ENCODE data around the gene TIGD2. TPM values are rescaled to one million over a fixed set of nuclear protein-coding genes. Genes with fewer than 3 reads are reported as not detected.

TIGD2 gene
- 3.0 TPM for polyA plus RNA-seq (2012; ENCODE audit: insufficient read depth, insufficient read length, low read depth)

DNA sequence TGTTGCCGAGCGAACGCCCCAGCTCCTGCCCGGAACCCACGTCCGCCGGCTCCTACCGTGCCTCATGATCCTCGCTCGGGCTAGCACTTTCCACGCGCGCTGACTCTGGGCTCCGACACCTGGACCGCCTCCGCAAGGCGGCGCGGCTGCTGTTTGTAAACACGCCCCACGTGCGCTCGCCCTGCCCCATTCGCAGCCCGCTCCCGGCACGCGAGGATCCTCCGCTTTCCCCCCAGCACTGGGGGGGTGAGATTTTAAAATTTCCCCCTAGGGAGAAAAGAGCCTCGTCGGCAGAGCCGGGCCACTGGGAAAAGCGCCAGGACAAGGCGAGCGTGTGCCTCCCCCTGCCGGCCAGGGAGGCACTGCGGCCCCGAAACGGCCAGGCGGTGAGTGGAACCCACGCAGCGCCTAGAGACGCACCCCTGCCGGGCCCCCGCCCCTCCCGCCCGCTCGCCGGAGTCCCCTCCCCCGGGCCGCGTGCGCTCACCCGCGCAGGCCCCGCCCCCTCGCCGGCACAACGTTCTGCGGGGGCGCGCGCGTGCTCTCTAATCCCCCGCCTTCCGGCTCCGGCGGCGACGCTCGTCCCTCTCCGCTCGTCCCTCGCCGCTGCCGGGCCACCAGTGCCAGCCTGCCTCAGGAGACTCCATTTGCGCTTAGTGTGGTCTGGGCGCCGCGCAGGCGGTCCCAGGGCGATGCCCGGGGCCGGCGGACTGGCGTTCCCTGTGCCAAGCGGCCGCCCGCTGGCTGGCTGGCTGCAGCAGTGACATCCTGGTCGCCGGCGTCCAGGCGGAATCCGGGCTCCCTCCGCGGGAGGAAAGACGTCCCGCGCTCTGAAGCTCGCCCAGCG is at the start of gene TIGD2:
Gene TIGD2 (plus strand): TSS at position 548 of the 847 bp plus-strand sequence. CDS start 1,442 bp downstream, outside the sequence.
- Histone ChIP-seq H3K27me3 (peaks cover 16% of the 10 kb centered on the region), H3K4me1 (no peaks in the 10 kb centered on the region; the same call in 1 of the 2 replicates), H3K9me3 (no peaks in the 10 kb centered on the region), H3K36me3 (no peaks in the 10 kb centered on the region), H3K4me3 (ENCODE audit: low read depth, low read length) (peak within 1 kb of the TSS; percentile 70)
- DNase-seq: peak; percentile 93
- TF ChIP-seq, protein P1, sequence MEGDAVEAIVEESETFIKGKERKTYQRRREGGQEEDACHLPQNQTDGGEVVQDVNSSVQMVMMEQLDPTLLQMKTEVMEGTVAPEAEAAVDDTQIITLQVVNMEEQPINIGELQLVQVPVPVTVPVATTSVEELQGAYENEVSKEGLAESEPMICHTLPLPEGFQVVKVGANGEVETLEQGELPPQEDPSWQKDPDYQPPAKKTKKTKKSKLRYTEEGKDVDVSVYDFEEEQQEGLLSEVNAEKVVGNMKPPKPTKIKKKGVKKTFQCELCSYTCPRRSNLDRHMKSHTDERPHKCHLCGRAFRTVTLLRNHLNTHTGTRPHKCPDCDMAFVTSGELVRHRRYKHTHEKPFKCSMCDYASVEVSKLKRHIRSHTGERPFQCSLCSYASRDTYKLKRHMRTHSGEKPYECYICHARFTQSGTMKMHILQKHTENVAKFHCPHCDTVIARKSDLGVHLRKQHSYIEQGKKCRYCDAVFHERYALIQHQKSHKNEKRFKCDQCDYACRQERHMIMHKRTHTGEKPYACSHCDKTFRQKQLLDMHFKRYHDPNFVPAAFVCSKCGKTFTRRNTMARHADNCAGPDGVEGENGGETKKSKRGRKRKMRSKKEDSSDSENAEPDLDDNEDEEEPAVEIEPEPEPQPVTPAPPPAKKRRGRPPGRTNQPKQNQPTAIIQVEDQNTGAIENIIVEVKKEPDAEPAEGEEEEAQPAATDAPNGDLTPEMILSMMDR (IDR thresholded peaks at IDR 0.05; ENCODE audit: low read depth, low read length): peak; percentile 70

- Histone ChIP-seq H3K36me3 (no peaks in the 10 kb centered on the region), H3K9me3 (no peaks in the 10 kb centered on the region), H3K27me3 (no peaks in the 10 kb centered on the region), H3K4me3 (ENCODE audit: low read depth, low read length) (no peak overlapping the region), H3K4me1 (no peaks in the 10 kb centered on the region)
- DNase-seq: no peak
- TF ChIP-seq, protein P1 (IDR thresholded peaks at IDR 0.05; ENCODE audit: low read depth, low read length): no peak
Measured at GRCh38 chr4:89064848-89065247, 46.5 kb upstream of the TIGD2 start.

DNA sequence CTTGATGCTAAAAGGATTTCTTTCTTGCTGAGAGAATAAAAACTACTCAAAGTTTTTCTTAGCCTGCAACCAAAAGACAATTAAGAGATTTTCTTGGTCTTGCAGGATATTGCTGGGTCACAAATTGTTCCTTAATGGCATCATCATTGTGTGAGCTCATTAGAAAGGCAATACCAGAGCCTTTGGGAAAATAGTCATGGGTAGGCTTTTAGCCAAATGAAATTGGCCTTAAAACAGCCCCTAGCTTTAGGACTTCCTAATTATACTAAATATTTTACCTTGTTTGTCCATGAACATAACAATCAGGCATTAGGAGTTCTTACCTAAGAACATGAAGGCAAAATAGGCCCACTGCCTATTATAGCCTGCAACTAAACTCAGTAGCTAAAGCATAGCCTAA is 43.9 kb upstream of the TIGD2 start:
- no peak for DNase-seq
- TF ChIP-seq, protein P1 (IDR thresholded peaks at IDR 0.05; ENCODE audit: low read depth, low read length): no peak

DNA sequence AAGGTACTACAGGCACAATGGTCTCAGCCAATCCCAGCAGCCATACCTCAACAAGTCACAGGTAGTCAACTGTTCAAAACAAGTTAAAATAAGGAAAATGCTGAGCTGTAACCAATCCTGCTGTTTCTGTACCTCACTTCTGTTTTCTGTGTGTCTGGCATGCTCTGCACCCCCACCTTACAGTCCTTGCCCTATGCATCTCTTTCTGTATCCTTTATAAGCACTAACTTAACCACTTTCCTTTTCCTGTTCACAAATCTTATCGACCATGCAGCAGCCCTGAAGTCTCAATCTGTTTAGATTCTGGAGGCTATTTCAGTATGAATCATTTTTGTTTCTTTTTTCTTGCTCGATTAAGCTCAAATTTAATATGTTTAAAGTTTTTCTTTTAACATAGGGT is 41.9 kb upstream of the TIGD2 start:
- H3K4me3 ChIP-seq (ENCODE audit: low read depth, low read length): no peak overlapping the region
- no peak for DNase-seq
- no peaks in the 10 kb centered on the region for H3K9me3 ChIP-seq
- H3K27me3 ChIP-seq: no peaks in the 10 kb centered on the region
- TF ChIP-seq, protein P1 (IDR thresholded peaks at IDR 0.05; ENCODE audit: low read depth, low read length): no peak
- H3K4me1 ChIP-seq: no peaks in the 10 kb centered on the region
- H3K36me3 ChIP-seq: no peaks in the 10 kb centered on the region

More for the DNA sequence above, 43.9 kb upstream of the TIGD2 start:
- Histone ChIP-seq H3K4me3 (ENCODE audit: low read depth, low read length) (no peak overlapping the region), H3K27me3 (no peaks in the 10 kb centered on the region), H3K4me1 (no peaks in the 10 kb centered on the region), H3K36me3 (no peaks in the 10 kb centered on the region), H3K9me3 (no peaks in the 10 kb centered on the region)

DNA sequence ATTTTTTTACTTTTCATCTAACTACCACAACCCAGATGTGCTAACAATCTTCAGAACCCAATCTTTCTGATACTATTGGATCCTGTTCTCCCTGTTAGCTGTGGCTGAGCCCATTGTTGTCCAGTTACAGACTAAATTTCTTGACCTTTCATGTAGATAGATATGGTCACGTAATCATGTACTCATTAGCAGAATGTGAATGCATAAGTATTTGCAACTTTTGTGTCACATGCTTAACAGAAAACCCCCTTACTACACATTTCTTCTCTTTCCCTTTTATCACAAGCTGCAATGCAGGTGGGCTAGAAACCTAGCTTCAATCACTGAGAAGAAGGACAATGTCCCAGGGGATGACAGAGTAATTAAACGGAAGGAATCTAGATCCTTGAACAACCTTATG is 41.3 kb upstream of the TIGD2 start:
- Histone ChIP-seq H3K4me1 (no peaks in the 10 kb centered on the region), H3K36me3 (no peaks in the 10 kb centered on the region), H3K27me3 (no peaks in the 10 kb centered on the region), H3K9me3 (no peaks in the 10 kb centered on the region), H3K4me3 (ENCODE audit: low read depth, low read length) (no peak overlapping the region)
- DNase-seq: no peak
- TF ChIP-seq, protein P1 (IDR thresholded peaks at IDR 0.05; ENCODE audit: low read depth, low read length): no peak

DNA sequence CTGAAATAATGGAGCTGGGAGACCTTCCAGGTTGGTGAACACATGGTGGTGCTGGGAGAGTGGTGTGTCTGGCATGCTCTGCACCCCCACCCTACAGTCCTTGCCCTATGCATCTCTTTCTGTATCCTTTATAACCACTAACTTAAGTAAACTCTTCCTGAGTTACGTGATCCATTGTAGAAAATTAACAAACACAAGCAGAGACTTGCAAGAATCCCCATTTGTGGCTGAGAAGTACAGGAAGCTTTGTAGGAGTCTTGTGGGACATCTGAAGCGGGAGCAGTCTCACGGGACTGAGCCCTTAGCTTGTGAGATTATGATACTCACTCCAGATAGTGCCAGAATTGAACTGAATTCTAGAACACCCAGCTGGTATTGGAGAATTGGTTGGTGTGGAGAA is 40.0 kb upstream of the TIGD2 start:
- H3K4me3 ChIP-seq (ENCODE audit: low read depth, low read length): no peak overlapping the region
- H3K4me1 ChIP-seq: no peaks in the 10 kb centered on the region
- no peak for DNase-seq
- TF ChIP-seq, protein P1 (IDR thresholded peaks at IDR 0.05; ENCODE audit: low read depth, low read length): no peak
- H3K9me3 ChIP-seq: no peaks in the 10 kb centered on the region
- no peaks in the 10 kb centered on the region for H3K36me3 ChIP-seq
- H3K27me3 ChIP-seq: no peaks in the 10 kb centered on the region

All from BE2C (cell line).